Panc1 (cell line): ENCODE data around the gene XCR1. TPM values are rescaled to one million over a fixed set of nuclear protein-coding genes. Genes with fewer than 3 reads are reported as not detected.

Source experiments
- ATAC-seq: fragments of 200-7000 bp; cut with Tn5 transposase; 2 replicates; pipeline ENCODE4 v1.9.1; 2020; ENCODE audit warnings: mild to moderate bottlenecking, moderate library complexity
- BruUV-seq: library from RNA; stranded (reverse); fragments of 400-500 nt; replicated peaks from 2 replicates; lab custom pipeline; 2021; lab: Mats Ljungman, UMichigan
- CTCF ChIA-PET: fragments of 300-600 bp; sonication (Branson Sonifier 250); formaldehyde crosslinking; loops from one replicate; lab custom pipeline; 2022; ENCODE audit warnings: antibody characterized with exemption; lab: Charles Lee
- POLR2A ChIA-PET: fragments of 300-600 bp; sonication (Branson Sonifier 250); formaldehyde crosslinking; loops from one replicate; lab custom pipeline; 2022; ENCODE audit warnings: antibody characterized with exemption; lab: Charles Lee
- DNase-seq: peaks from one replicate; pipeline ENCODE4 v3.0.0-alpha.2; 2010; ENCODE audit warnings: low read depth, low spot score
- H3K27ac ChIP-seq: 2 replicates; pipeline ENCODE4 v1.5.1; 2011; ENCODE audit warnings: mild to moderate bottlenecking, low read length, inconsistent platforms
- H3K27me3 ChIP-seq: fragments of 200-500 bp; sonication (Bioruptor generic); 2 replicates; pipeline ENCODE4 v1.6.0; 2014; ENCODE audit warnings: low read length, inconsistent platforms; ENCODE audit not compliant: control insufficient read depth, insufficient read depth
- H3K36me3 ChIP-seq: fragments of 200-500 bp; sonication (Bioruptor generic); 2 replicates; pipeline ENCODE4 v1.5.1; 2014; ENCODE audit warnings: inconsistent platforms, mild to moderate bottlenecking, low read length, moderate library complexity; ENCODE audit not compliant: control insufficient read depth, insufficient read depth
- H3K4me1 ChIP-seq: 2 replicates; pipeline ENCODE4 v1.5.1; 2011; ENCODE audit warnings: inconsistent platforms, mild to moderate bottlenecking, low read length, moderate library complexity; ENCODE audit not compliant: control insufficient read depth, insufficient read depth
- H3K4me3 ChIP-seq, 2 experiments: 2 replicates each; pipeline ENCODE4 v1.5.1; 2011 to 2012; ENCODE audit warnings: low read depth in 2 of 2, low read length in 2 of 2, mild to moderate bottlenecking in 2 of 2, inconsistent platforms in 1 of 2, moderate library complexity in 1 of 2
- H3K9me3 ChIP-seq: fragments of 200-500 bp; sonication (Bioruptor generic); 2 replicates; pipeline ENCODE4 v1.5.1; 2014; ENCODE audit warnings: low read depth, mild to moderate bottlenecking, inconsistent platforms, low read length, moderate library complexity; ENCODE audit not compliant: control insufficient read depth, insufficient read depth
- CTCF ChIP-seq: fragments of 450-650 bp; IDR thresholded peaks from 2 replicates; pipeline ENCODE4 v1.5.1; 2017; ENCODE audit warnings: mild to moderate bottlenecking
- POLR2AphosphoS5 ChIP-seq: IDR thresholded peaks from 2 replicates; pipeline ENCODE4 v1.6.1; 2012; ENCODE audit warnings: mild to moderate bottlenecking, low read depth, low read length, moderate library complexity
- REST ChIP-seq, 2 experiments: IDR thresholded peaks; 2 replicates each; pipeline ENCODE4 v1.6.1; 2011 to 2012; ENCODE audit warnings: low read depth in 2 of 2, control low read depth in 1 of 2, low read length in 1 of 2, mild to moderate bottlenecking in 1 of 2, moderate library complexity in 1 of 2; ENCODE audit not compliant: insufficient read depth in 1 of 2
- SIN3A ChIP-seq: IDR thresholded peaks from 2 replicates; pipeline ENCODE4 v1.6.1; 2012; ENCODE audit warnings: low read depth, mild to moderate bottlenecking, low read length, moderate library complexity, borderline replicate concordance; ENCODE audit not compliant: insufficient read depth
- TCF7L2 ChIP-seq: IDR thresholded peaks from 2 replicates; pipeline ENCODE4 v1.6.1; 2011; ENCODE audit warnings: mild to moderate bottlenecking, low read depth, low read length, inconsistent platforms
- in situ Hi-C: cut with HindIII; loops from 2 replicates; pipeline ENCODE4 v1.10.0; 2016; ENCODE audit warnings: low sequenced_read_pairs, low pct_unique_long_range_greater_than_20kb
- intact Hi-C: fragments of 100-400 bp; cut with micrococcal nuclease; formaldehyde crosslinking; loops from one replicate; pipeline ENCODE4 v1.10.0; 2022; ENCODE audit not compliant: unreplicated experiment
- total RNA-seq: library from RNA; stranded (reverse); gene quantifications from one replicate; pipeline ENCODE4 v1.2.1, GENCODE V29; 2021; ENCODE audit not compliant: unreplicated experiment

XCR1 gene
- total RNA-seq, 1 experiment from 2014 or later = not detected

- Histone ChIP-seq H3K36me3 (no peaks in the 10 kb centered on the region), H3K4me3 (no peak overlapping the region), H3K27me3 (no peaks in the 10 kb centered on the region), H3K9me3 (no peaks in the 10 kb centered on the region), H3K4me1 (peaks cover 4% of the 10 kb centered on the region; the same call in 1 of the 2 replicates), H3K27ac (no peak overlapping the region)
- BruUV-seq = no TSS peak
- DNase-seq = no peak
- POLR2A ChIA-PET = no interaction called here
- in situ Hi-C loops = no loop called here
- intact Hi-C loops = no loop called here
- ATAC-seq = no peak
- CTCF ChIA-PET = no interaction called here
- TF ChIP-seq REST (IDR thresholded peaks at IDR 0.05; ENCODE audit: insufficient read depth in 1 of 2, low read depth in 2 of 2, low read length in 1 of 2) (no peak), POLR2AphosphoS5 (no peak), CTCF (no peak), TCF7L2 (no peak), SIN3A (no peak)
Observed at GRCh38 chr3:45988362-45988761, 38.9 kb downstream of the XCR1 start.

- ChIA-PET CTCF (no interaction called here), POLR2A (no interaction called here)
- no peak for ATAC-seq
- no TSS peak for BruUV-seq
- DNase-seq = no peak
- no peaks in the 10 kb centered on the region for H3K36me3 ChIP-seq
- H3K27ac ChIP-seq = no peak overlapping the region
- peaks cover 4% of the 10 kb centered on the region; the same call in 1 of the 2 replicates for H3K4me1 ChIP-seq
- in situ Hi-C loops (no loop called here), intact Hi-C loops (no loop called here)
- no peaks in the 10 kb centered on the region for H3K27me3 ChIP-seq
- TF ChIP-seq TCF7L2 = no peak
- TF ChIP-seq REST (IDR thresholded peaks at IDR 0.05; ENCODE audit: insufficient read depth in 1 of 2, low read depth in 2 of 2, low read length in 1 of 2) = no peak
- no peak overlapping the region for H3K4me3 ChIP-seq
- H3K9me3 ChIP-seq = no peaks in the 10 kb centered on the region
Observed at GRCh38 chr3:45987368-45988291, 39.7 kb downstream of the XCR1 start.
